ENCODE results near the gene RCOR1. TPM values are rescaled to one million over a fixed set of nuclear protein-coding genes. Genes with fewer than 3 reads are reported as not detected.
"Not testable (repeated sequence)": the region's sequence is repeated elsewhere in the genome, so short reads cannot be mapped to it uniquely, and the experiment has no call there.

The RCOR1 gene
- total RNA-seq, 1 experiment from 2014 or later: 12.1 TPM

DNA sequence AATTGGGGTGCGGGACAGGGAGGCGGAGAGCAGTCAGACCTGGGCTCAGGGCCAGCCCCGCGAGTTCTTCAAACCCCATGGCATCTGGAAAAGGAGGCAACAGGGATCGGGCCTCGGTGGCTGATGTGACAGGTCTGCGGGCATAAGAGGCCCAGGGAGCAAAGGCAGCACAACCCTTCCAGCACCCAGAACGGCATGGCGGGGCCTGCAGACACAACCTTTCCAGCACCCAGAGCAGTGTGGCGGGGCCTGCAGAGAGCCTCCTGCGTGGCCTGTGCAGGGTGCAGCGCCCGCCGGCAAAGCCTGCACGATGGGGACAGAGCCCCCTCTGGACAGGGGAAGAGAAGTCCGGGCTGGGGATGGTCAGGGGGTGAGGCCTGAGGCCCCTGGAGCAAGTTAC, 158.6 kb downstream of the RCOR1 start:
- no peak for DNase-seq (ENCODE audit: low read depth)

DNA sequence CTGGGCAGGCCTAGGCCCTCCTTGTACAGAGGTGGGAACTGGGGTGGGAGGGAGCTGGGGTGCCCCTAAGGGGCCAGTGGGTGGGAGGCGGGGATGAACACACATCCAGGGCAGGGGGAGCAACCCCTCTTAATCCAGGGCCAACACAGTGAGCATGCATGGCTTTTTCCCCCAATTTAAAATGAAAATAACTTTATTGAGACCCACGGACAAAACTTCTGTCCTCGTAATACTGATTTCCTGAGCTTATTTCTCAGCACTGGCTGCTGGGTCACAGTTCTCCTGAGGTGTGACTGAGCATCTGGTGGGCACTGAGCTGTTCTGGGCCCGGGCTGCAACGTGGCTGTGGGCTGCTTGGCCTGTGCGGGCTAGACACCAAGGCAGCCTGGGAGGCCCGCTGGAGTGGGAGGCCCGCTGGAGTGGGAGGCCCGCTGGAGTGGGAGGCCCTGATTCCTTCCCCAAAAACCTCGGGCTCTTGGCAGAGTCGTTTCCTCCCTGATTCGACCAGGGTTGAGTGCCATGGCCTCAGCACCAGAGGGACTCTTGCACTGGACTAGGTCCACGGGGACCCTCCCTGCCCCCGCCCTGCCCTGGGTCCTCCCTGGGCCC, 159.9 kb downstream of the RCOR1 start:
- DNase-seq (ENCODE audit: low read depth): no peak

DNA sequence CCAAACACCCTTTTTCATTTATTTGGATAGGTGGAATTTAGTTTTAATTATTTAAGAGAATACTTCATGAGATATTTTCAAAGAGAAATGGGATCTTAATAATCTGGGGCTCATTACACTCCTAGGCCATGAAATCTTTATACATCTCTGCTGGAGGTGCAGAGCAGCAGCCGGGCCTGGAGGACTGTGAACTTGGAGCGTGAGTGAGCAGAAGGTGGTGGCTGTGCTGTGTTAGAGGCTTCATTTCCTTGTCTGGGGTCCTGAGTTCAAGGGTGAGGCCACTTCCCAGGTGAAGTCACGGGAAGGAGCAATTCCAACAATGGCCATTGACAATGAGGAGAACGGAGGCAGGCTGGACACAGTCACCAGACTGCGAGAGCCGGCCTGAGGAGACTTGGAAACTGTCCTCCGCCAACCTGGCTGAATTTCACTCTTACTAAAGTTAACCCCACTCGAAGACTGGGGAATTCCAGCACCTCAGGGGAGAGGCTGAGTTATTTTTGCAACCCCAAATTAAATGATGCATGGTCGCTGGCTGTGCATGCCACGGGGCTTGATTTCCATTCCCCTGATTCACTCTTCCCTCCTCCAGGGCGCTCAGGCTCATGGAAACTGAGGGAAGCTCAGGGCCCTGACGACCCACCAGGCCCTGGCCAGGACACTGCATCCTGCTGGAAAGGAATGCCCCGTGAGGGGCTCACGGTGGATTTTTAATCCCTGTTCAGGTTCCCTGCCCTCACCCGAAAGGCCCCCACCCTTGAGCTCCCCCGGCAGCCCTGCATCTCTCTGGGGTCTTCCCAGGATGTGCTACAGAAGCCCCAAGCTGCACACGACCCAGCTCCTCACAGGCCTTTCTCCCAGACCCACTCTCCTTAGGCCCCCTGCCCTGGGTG, 162.2 kb downstream of the RCOR1 start:
- DNase-seq (ENCODE audit: low read depth): no peak

DNA sequence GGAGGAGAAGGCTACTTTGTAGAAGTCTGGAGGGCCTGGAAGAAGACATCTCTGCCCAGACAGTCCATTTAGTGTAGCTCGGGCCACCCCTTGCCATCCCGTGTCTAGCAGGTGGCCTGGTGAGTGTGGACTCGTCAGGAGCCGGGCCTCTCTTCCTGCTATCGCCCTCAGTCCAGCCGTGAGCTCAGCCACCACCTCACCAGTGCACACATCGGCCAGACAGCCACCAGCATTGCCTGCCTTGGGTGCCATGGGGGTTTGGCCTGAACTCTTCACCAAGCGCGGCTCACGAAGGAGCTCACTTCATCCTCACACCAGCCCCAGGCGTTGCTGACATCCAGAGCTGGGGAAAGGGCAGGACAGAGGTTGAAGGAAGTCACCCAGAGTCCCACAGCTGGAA, 165.2 kb downstream of the RCOR1 start:
- no peak for DNase-seq (ENCODE audit: low read depth)

DNA sequence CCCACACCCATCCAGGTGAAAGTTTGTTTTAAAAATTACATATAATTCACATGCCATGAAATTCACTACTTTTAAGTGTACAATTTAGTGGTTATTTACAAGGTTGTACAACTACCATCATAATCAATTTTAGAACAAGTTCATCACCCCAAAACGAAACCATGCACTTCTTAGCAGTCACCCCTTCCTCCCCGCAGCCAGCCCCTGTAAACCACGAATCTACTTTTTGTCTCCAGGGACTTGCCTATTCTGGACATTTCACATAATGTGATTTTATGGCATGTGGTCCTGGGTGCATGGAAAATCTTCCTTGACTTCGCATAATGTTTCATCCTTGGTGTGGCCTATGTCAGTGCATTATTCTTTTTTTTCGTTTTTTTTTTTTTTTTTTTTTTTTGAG, 165.6 kb downstream of the RCOR1 start:
- DNase-seq (ENCODE audit: low read depth): no peak

DNA sequence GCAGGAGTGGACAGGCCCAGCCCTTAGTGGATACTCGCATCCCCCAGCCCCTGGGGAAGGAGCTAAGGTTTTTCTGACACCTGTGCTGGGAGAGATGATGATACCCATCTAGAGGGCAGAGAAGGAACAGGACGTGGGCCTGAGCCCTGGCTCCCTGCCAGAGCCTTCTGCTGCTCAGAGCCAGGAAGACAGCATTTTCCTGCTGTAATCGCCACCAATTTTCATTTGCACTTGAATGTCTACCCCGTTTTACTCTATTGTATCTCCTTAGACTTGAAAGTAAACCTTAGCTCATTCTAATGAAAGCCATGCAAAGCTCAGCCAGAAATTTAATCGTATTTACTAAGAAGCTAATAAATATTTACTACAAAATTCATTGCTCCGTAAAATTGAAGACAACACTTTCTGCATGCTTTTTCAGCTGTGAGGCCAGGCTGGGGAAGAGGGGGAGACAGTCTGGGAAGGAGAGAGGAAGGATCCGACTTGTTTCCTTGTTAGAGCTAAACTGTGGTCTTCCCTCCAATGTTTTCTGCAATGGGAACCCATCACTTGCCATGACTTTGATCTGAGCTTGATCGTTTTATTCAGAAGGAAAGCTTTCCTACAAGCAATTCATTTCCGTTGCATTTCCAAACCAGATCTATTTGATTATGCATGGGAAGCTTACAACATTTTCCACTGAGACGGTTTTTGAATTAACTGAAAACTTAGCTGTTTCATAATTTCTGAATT, 167.2 kb downstream of the RCOR1 start:
- DNase-seq (ENCODE audit: low read depth): no peak

DNA sequence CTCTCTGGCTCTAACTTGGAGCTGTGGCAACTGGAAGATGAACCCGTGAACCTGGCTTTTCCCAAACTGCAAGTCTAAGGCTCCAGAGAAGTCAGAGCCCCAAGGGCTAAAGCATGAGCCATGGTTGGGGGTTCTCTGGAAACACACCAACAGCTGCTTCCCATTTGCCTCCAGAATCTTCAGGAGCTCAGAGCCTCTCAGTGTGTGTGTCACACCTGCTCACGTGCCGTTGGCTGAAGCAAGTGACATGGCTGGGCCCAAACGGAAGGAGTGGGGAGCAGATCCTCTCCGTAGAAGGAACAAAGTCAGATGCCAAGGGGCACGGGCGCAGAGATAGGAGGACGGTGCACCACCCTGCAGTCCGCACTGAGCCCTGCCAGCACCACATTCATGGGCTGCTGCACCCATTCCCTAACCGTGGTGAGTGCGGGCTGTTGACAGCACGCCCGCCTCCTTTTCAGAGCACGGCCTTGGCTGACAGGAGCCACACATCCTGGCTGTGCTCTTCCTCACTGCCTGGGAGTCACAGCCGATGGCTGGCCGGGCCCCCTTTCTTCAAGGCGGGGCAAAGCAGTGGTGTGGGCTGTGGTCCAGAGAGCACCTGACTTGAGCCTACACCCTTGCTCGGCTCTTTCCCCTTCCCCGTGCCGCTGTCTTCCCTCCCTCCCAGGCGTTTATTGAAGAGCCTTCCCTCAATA, 168.2 kb downstream of the RCOR1 start:
- no peak for DNase-seq (ENCODE audit: low read depth)

DNA sequence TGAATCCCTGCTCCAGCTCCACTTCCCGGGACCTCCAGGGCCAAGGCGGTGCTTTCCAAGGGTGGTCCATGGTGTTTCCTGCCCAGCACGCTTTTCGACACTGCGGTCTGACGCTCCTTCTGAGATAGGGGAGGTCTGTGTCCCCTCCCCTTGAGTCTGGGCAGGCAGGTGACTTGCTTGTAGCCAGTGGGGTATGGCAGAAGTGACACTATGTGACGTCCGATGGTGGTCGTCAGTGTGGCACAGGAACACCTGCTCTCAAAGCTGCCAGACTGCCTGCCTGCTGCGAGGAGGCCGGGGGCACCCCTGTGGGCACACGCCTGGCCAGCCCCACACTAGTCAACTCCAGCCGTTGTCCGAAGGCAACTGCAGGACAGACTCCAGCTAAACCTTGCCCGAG, 168.8 kb downstream of the RCOR1 start:
- DNase-seq (ENCODE audit: low read depth): no peak

DNA sequence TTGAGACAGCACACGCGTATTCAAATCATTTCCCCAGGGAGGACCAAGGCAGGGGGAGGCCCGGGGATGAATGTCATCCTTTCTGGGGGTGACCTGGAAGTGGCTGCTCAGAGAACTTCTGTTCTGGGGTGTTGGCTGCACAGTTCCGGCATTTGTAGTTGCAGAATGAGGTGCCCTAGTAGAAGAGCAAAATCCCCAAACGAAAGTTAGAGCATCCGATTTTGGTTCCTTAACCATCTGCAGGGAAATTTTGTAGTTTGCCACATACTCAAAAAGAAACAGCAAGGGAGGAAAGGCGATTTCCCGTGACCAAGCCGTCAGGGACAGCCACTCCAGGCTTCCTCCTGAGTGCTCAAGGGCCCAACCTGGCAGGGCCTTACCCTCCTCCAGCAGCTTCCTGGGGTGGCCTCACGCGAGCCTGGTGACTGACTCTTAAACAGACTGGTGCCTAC, 171.8 kb downstream of the RCOR1 start:
- no peak for DNase-seq (ENCODE audit: low read depth)

DNA sequence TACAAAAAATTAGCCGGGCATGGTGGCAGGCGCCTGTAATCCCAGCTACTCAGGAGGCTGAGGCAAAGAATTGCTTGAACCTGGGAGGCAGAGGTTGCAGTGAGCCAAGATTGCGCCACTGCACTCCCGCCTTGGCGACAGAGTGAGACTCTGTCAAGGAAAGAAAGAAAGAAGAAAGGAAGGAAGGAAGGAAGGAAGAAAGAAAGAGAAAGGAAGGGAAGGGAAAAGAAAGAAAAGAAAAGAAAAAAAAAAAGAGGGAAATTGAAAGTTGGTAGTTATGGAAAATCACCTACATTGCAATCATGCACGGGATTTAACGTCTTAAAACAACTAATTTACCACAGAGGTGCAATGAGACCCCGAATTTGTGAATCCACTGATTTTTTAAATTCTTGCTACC, 173.3 kb downstream of the RCOR1 start:
- DNase-seq (ENCODE audit: low read depth): not testable (repeated sequence)

DNA sequence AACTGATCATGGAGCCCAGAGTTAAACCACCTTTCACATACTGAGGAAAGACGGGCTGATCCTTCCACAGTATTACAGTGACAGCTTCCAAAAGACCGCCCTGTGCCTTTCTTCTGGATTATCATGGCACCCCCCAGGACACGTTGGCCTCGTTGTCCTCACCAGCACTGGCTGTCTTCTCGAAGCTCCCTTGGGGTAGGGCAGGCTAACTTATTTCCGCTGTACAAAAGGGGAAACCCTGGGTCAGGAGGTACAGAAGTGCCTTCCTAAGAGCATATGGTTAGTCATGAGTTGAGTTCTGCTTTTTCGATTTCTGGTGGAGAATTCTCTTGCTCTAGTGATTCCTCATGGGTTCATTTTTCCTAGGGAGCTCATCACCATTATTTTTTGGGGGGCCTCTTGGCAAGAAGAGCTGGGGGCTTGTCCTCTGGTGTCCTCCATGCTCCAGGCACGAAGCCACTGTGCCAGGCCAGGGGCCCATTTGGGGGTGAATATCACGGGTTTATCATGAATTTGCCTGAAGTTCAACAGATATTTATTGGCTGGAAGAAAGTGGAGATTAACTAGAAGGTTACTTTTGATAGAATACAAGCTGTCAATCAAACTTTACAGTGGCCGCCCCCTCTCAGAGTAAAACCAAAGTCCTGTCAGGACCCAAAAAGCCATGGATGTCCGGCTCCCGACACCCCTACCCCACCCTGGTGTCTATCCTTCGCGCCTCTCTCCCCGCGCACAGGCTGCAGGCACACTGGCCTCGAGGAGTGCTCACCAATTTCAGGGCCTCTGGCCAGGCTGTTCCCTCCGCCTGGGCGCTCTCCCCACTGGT, 176.0 kb downstream of the RCOR1 start:
- DNase-seq (ENCODE audit: low read depth): no peak

DNA sequence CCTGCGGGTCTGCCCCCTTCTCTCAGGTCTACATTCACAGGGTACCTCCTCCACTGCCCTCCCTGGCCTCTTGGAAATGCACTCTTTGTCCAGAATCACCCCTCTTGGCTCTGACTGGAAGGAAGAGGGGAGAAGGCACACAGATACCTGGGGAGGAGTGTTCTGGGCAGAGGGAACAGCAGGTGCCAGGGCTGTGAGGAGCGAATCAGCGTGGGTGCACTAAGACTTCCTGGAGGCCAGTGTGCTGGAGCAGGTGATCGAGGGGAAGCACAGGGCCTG, 176.5 kb downstream of the RCOR1 start:
- DNase-seq (ENCODE audit: low read depth): no peak

DNA sequence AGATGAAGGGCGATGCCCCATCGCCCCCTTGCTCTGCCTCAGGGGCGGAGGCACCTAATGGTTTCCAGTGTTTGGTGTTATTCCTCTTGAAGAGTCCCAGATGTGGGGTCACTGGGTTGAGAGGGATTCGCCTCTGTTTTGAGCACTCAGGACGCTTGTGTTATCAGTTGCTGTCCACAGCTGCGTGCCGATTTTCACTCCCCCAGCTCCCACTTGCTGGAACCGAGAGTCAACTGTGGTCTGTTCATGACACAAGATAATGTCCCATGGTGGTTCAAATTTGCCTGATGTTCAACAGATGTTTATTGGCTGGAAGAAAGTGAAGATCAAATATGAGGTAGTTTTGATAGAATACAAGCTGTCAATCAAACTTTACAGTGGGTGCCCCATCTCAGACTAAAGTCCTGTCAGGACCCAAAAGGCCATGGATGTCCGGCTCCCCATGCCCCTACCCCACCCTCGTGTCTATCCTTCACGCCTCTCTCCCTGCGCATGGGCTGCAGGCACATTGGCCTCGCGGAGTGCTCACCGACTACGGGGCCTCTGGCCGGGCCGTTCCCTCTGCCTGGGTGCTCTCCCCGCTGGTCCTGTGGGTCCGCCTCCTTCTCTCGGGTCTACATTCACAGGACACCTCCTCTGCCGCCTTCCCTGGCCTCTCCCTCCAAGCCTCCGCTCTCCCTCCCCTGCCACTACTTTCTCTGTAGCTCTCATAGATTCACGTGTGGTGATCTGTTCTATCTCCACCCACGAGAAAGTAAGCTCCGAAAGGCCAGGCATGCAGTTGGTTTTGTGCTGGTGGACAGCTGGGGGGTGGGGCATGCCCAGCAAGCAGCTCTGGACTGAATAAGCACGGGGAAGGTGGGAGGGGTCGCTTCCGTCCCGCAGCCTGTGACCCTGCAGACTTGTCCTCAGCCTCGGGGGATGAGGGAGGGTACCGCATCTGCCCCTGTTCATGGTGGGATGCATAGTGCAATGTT, 178.0 kb downstream of the RCOR1 start:
- DNase-seq (ENCODE audit: low read depth): no peak

DNA sequence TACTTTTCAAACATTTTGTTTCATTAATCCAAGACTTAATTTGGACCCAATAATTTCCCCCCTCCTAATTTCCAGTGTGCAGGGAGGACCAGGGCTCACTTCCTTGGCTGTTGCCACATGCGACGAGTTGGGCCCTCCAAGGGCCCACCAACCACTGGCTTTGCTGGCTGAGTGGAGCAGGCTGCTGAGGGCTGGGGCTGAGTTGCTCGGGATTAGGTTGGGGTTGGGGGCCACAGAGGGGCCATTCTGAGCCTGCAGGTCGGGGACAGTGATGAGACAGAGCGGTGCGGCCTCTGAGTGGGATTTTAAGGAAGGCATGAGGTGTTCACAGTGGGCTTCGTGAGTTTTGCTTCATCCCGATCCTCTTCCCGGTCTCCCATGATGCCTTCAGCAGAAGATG, 178.7 kb downstream of the RCOR1 start:
- no peak for DNase-seq (ENCODE audit: low read depth)

DNA sequence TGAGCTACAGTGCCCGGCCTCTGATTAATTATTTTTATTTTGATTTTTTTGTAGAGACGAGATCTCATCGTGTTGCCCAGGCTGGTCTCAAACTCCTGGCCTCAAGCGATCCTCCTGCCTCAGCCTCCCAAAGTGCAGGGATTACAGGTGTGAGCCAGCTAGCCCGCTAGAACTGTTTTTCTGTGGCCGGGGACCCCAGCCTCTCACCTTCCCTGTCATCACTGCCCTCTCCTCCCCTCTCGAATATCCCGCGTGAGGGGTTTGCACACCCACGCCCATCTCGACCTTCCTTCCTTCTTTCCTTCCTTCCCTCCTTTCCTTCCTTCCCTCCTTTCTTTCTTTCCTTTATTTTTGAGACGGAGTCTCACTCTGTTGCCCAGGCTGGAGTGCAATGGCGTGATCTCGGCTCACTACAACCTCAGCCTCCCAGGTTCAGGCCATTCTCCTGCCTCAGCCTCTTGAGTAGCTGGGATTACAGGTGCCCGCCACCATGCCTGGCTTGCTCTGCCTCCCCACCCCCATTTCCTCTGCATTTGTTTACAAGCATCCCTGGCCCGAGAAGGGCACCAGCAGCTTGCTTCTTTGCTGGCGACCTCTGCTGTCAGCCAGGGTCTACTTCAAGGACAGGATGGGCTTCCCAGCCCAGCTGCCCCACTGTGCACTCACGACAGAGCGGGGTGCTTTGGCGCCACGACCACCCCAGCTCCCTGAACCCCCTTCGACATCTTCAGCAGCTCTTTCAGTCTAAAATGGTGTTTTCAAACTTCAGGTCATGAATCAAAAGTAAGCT, 180.5 kb downstream of the RCOR1 start:
- DNase-seq (ENCODE audit: low read depth): peak; percentile 24

DNA sequence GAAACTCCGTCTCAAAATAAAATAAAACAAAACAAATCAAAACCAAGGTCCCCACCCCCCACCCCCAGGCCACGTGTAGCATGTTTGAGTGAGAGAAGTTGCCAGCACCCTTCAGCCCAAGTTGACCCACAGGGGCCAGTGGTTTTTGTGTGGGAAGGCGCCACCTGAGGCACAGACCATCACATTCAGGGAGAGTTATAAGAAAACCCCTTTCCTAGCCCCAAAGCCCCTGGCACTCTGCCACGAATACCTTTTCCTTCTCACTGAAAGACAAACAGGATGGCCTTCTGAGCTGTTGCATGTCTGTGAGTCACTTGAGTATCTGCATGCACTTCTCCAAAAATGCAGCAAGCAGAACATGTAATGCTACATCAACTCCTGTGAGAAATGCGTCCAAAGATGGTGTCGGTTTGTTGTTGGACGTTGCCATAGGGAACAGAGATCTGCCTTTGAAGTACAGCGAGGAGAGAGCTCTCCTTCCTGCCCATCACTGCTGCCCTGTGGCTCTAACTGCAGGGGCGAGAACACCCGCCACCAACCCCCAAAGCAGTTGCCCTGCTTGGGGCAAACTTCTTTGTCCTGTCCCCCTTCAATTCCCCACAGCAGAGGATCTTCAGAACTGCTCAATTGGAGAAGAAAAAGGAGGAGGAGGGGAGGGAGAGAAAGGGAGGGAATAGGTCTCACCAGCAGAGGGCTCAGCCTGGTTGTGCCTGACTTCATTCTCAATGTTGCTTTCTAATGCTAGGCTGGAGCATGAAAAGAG, 182.1 kb downstream of the RCOR1 start:
- DNase-seq (ENCODE audit: low read depth): peak; percentile 71

DNA sequence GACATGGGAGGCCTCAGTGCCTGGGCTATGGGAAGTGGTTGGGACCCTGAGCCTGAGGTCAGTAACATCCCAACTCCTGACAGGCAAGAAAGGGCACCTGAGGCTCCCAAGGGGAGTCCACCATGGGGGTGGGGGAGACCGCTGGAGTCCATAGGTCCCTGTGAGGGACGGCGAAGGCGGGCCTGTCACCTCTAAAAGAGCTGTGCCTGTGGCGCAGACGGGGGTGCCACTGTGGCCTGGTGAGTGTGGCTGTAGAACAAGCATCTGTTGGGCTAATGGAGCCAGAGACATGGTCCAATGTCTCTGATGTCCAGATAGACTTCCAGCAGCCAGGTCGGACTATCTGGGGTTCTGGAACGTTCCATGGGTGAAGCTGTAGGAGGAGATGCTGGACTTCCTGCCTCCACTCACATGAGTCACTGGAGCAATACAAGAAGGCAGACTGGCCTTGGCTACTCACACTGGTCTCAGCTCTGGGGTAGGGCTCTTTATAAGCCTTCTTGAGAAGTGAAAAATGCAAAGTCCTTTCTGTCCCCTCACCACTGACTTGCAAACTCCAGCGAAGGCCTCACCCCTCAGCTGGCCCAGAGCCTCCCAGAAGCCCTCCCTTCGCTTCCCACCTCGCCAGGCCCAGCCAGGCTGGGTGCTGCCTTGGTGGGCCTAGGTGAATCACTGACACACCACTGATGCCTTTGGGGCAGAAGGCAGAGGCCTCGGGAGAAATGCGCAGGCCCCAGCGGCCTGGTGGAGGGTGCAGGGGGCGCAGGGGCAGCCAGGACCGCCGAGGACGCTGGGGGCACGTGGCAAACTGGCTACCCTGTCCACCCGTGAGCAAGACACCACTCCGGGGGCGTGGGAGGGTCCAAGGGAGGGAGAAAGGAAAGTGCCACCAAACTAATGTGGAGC, 183.7 kb downstream of the RCOR1 start:
- peak; percentile 58 for DNase-seq (ENCODE audit: low read depth)
